Measurements from ENCODE around the gene GNB5.

GNB5 gene

GRCh38 chr15:52105846-52106245 lies 85.3 kb downstream of the GNB5 start:
- H3F3A ChIP-seq (ENCODE audit: control insufficient read depth, insufficient read depth), result no peaks in the 10 kb centered on the region
- H3K79me2 ChIP-seq (ENCODE audit: control insufficient read depth, low read length), result no peaks in the 10 kb centered on the region
- no peak overlapping the region for H3K27ac ChIP-seq (ENCODE audit: low read depth, low read length)
- H3K9me2 ChIP-seq (replicated peaks; ENCODE audit: control insufficient read depth, low read length), result no peaks in the 10 kb centered on the region
- no peaks in the 10 kb centered on the region for H3K36me3 ChIP-seq (ENCODE audit: control insufficient read depth, low read length)
- H4K20me1 ChIP-seq (ENCODE audit: control insufficient read depth, insufficient read depth, low read depth, low read length), result no peaks in the 10 kb centered on the region
- no peak overlapping the region for H3K4me2 ChIP-seq (ENCODE audit: low read length)
- H3K4me1 ChIP-seq (ENCODE audit: control insufficient read depth, low read length), result peaks cover 21% of the 10 kb centered on the region
- H3K9me3 ChIP-seq (ENCODE audit: control insufficient read depth, insufficient read depth, low read length), result no peaks in the 10 kb centered on the region
- TF ChIP-seq EZH2phosphoT487 (IDR thresholded peaks at IDR 0.05; ENCODE audit: borderline replicate concordance, low read length) (no peak), CTCF (IDR thresholded peaks at IDR 0.05; ENCODE audit: low read depth, low read length, poor library complexity, severe bottlenecking) (no peak)
- peaks cover 22% of the 10 kb centered on the region for H3K27me3 ChIP-seq (ENCODE audit: control insufficient read depth, low read length)
- H3K4me3 ChIP-seq (ENCODE audit: low read length), result no peak overlapping the region

- H3K4me3 ChIP-seq (ENCODE audit: low read length), result no peak overlapping the region
- H3K36me3 ChIP-seq (ENCODE audit: control insufficient read depth, low read length), result no peaks in the 10 kb centered on the region
- H3K79me2 ChIP-seq (ENCODE audit: control insufficient read depth, low read length), result no peaks in the 10 kb centered on the region
- no peaks in the 10 kb centered on the region for H3K9me3 ChIP-seq (ENCODE audit: control insufficient read depth, insufficient read depth, low read length)
- no peak overlapping the region for H3K27ac ChIP-seq (ENCODE audit: low read depth, low read length)
- no peak overlapping the region for H3K4me2 ChIP-seq (ENCODE audit: low read length)
- no peaks in the 10 kb centered on the region for H4K20me1 ChIP-seq (ENCODE audit: control insufficient read depth, insufficient read depth, low read depth, low read length)
- peaks cover 10% of the 10 kb centered on the region for H3K27me3 ChIP-seq (ENCODE audit: control insufficient read depth, low read length)
- no peaks in the 10 kb centered on the region for H3K9me2 ChIP-seq (replicated peaks; ENCODE audit: control insufficient read depth, low read length)
- H3F3A ChIP-seq (ENCODE audit: control insufficient read depth, insufficient read depth), result no peaks in the 10 kb centered on the region
- TF ChIP-seq CTCF (IDR thresholded peaks at IDR 0.05; ENCODE audit: low read depth, low read length, poor library complexity, severe bottlenecking) (no peak), EZH2phosphoT487 (IDR thresholded peaks at IDR 0.05; ENCODE audit: borderline replicate concordance, low read length) (no peak)
- peaks cover 18% of the 10 kb centered on the region for H3K4me1 ChIP-seq (ENCODE audit: control insufficient read depth, low read length)
Measured at GRCh38 chr15:52104532-52105004, 86.6 kb downstream of the GNB5 start.

GRCh38 chr15:52103217-52104207 lies 87.7 kb downstream of the GNB5 start:
- Histone ChIP-seq H3K27me3 (ENCODE audit: control insufficient read depth, low read length) (no peaks in the 10 kb centered on the region; the same call in 1 of the 2 replicates), H3K4me2 (ENCODE audit: low read length) (no peak overlapping the region), H3K27ac (ENCODE audit: low read depth, low read length) (no peak overlapping the region), H3K4me3 (ENCODE audit: low read length) (no peak overlapping the region), H4K20me1 (ENCODE audit: control insufficient read depth, insufficient read depth, low read depth, low read length) (no peaks in the 10 kb centered on the region), H3F3A (ENCODE audit: control insufficient read depth, insufficient read depth) (no peaks in the 10 kb centered on the region), H3K4me1 (ENCODE audit: control insufficient read depth, low read length) (peaks cover 16% of the 10 kb centered on the region), H3K9me2 (replicated peaks; ENCODE audit: control insufficient read depth, low read length) (no peaks in the 10 kb centered on the region), H3K9me3 (ENCODE audit: control insufficient read depth, insufficient read depth, low read length) (no peaks in the 10 kb centered on the region), H3K36me3 (ENCODE audit: control insufficient read depth, low read length) (no peaks in the 10 kb centered on the region), H3K79me2 (ENCODE audit: control insufficient read depth, low read length) (no peaks in the 10 kb centered on the region)
- TF ChIP-seq EZH2phosphoT487 (IDR thresholded peaks at IDR 0.05; ENCODE audit: borderline replicate concordance, low read length) (no peak), CTCF (IDR thresholded peaks at IDR 0.05; ENCODE audit: low read depth, low read length, poor library complexity, severe bottlenecking) (no peak)
